ENCODE measurements around the gene RAB21.
"Not testable (repeated sequence)": the region's sequence is repeated elsewhere in the genome, so short reads cannot be mapped to it uniquely, and the experiment has no call there.

The RAB21 gene

GRCh38 chr12:71800177-71800576, 45.5 kb downstream of the RAB21 start:
- no peak for DNase-seq

DNA sequence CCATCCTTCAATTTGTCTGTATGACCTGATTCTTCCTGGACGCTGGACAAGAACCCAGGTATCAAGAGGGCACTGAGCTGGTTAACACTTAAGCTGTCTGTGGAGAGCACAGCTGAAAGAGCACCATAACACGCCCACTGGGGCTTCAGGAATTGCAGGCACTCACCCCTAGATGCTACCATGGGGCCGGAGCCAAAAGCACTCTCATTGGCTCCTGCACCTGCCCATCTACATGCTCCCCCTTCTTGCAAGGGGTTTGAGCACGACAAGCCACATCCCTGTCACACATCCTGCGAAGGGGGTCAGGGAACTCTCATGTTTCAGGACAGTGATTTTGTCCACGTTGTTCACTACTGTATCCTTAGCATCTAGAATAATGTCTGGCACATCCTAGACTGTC, 49.8 kb downstream of the RAB21 start:
- no peak for DNase-seq

DNA sequence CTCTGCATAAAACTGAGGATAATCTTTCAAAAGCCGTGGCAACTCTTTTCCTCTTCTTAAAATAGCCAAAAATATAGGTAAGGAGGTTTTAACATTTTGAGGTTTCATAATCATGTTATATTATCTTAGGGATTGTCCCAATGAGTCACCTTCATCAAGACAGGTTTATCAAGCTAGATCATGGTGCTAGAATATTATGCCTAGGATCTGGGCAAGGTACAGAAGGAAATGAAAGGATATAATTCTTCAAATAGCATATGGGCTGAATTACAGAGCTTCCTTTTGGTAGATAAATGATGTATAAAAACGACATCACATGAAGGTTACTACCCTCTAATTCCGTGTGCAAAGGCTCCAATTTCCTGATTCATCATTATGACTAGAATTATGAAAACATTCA, 56.3 kb downstream of the RAB21 start:
- no peak for DNase-seq

DNA sequence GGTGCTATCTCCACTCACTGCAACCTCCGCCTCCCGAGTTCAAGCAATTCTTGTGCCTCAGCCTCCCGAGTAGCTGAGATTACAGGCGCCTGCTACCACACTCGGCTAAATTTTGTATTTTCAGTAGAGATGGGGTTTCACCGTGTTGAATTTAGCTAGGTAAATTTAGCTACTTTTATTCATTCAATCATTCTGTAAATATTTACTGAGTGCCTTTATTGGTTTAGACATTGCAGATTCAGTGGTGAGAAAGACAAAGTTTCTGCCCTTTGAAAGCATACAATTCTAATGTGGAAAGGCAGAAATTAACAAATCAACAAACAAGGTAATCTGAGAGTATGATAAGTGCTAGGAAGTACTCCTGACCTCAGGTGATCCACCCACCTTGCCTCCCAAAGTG, 60.6 kb downstream of the RAB21 start:
- not testable (repeated sequence) for DNase-seq

- not testable (repeated sequence) for DNase-seq
Measured at GRCh38 chr12:71822088-71822487, 67.4 kb downstream of the RAB21 start.

DNA sequence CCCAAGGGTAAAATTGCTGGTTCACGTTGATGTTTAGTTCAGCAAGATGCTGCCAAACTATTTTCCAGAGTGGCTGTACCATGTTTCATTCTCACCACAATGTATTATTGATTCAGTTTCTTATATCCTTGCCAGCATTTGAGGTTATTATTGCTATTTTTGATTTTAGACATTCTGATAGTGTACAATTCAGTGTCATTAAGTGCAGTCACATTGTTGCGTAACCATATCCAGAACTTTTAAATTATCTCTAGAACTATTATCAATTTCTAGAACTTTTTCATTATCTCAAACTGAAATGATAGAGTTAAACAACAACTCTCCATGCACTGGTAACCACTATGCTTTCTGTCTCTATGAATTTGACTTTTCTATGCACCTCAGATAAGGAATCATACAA, 74.2 kb downstream of the RAB21 start:
- DNase-seq = no peak

DNA sequence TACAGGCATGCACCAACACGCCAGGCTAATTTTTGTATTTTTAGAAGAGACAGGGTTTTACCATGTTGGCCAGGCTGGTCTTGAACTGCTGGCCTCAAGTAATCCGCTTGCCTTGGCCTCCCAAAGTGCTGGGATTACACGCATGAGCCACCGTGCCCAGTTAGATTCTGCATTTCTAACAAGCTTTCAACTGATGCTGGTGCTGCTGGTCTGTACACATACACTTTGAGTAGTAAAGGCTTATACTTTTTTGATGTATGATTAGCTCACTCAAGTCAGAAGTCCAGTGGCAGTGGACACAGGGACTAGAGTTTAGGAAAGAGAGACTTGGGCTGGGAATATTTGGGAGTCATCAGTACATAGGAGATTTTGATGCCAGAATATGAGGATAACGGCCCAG, 82.7 kb downstream of the RAB21 start:
- no peak for DNase-seq

DNA sequence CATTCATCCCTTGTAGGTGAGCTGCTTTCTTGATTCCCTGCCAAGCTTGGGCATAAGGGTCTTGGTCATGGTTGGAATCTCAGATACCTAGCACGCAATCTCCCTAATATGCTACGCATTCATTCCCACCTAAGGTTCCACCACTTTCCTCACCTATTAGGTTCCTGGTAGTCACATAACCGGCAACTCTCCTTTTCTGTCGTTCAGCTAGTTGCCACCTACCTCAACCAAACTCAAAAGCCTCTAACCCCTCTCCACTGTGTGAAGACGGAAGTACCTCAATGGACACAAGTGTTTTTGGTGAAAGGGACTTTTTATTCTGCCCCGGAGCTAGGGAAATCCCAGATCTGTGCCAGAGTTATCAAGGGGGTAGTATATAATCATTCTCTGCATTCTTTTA, 83.6 kb downstream of the RAB21 start:
- DNase-seq = no peak

- DNase-seq = no peak
Measured at GRCh38 chr12:71838676-71839075, 84.0 kb downstream of the RAB21 start.

DNA sequence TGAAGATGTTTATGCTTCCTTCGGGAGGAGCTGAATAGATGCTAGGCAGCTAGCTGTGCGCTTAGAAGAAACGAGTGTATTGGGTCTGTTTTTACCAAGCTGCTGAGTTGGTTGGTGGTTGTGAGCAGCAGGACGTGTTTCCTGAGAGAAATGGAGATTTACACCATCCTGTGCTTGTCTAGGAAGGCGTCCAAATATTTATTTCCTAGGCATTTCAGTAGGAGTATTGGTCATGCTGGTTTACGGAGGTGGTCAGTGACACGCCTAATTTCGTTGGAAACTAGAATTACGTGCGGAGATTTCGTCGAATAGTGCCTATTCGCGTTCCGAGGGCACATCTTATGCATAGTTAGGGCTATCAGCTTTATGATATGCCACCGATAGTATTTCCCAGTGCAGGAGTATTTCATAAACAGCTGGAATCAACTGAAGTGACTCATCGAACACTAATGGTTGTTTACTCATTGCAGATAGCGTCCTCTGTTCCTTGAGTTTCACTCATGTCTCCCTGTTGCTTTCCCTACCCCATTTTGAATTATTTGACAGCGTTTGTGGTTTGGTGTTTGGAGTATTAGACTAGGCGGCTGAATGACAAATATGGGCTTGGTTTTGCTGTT, 85.7 kb downstream of the RAB21 start:
- no peak for DNase-seq

DNA sequence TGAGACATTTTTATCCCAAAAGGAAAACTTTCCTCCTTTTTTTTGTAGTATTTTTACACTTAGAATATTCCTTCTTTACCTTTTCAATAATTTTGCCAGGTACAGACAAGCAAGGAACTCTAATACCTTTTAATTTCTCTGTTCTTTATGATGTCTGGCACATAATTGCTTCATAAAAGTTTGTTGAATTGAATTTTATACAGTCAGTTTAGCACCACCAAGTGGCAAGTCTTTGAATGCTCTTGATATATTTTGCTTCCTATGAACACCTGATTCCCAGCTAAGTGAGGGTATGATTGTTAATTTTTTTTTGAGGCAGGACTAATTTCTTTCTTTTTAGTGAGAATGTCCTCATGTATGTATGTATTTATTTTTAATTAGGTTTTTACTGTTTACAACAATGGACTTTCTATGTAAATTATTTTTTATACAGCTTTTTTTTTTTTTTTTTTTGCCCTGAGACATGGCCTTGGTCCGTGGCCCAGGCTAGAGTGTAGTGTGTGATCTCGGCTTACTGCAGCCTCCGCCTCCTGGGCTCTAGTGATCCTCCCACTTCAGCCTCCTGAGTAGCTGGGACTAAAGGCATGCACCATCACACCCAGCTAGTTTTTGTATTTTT, 91.8 kb downstream of the RAB21 start:
- DNase-seq = no peak

- no peak for DNase-seq
Measured at GRCh38 chr12:71848212-71848611, 93.5 kb downstream of the RAB21 start.

- no peak for DNase-seq
Measured at GRCh38 chr12:71849109-71849851, 94.6 kb downstream of the RAB21 start.

Data from stimulated activated CD4-positive, alpha-beta T cell treated with anti-CD3 and anti-CD28 coated beads, Interleukin-4, amount 100 ng/mL, for 1 hour (primary cell).